GM12892 (cell line): ENCODE measurements around the gene TSC1. TPM values are rescaled to one million over a fixed set of nuclear protein-coding genes. Genes with fewer than 3 reads are reported as not detected.
A peak's percentile ranks its signal among the peaks of the same experiment; 100 is the strongest.
"Not testable (repeated sequence)": the region's sequence is repeated elsewhere in the genome, so short reads cannot be mapped to it uniquely, and the experiment has no call there.

Experiments
- DNase-seq: peaks from one replicate; pipeline ENCODE4 v3.0.0; 2011; ENCODE audit not compliant: insufficient read length
- FAIRE-seq: peaks from 2 replicates; lab custom pipeline; 2011; peaks lifted over from hg19 to GRCh38; lab: Jason Lieb, UNC
- POLR2A ChIP-seq: IDR thresholded peaks from 2 replicates; pipeline ENCODE4 v1.6.1; 2011; ENCODE audit warnings: low read depth, low read length, control low read depth
- POLR2AphosphoS5 ChIP-seq: IDR thresholded peaks from 2 replicates; pipeline ENCODE4 v1.6.1; 2011; ENCODE audit warnings: low read depth, low read length, control low read depth
- TAF1 ChIP-seq: IDR thresholded peaks from 2 replicates; pipeline ENCODE4 v1.6.1; 2011; ENCODE audit warnings: low read depth, mild to moderate bottlenecking, control low read depth, low read length, borderline replicate concordance
- polyA plus RNA-seq: library from polyadenylated mRNA; unstranded; fragments of >200 nt; gene quantifications from one replicate; pipeline ENCODE4 v1.2.1, GENCODE V29; 2012; ENCODE audit warnings: missing spikeins, inconsistent platforms; ENCODE audit not compliant: missing spikeins

TSC1 gene
- 17.0 TPM for polyA plus RNA-seq

DNA sequence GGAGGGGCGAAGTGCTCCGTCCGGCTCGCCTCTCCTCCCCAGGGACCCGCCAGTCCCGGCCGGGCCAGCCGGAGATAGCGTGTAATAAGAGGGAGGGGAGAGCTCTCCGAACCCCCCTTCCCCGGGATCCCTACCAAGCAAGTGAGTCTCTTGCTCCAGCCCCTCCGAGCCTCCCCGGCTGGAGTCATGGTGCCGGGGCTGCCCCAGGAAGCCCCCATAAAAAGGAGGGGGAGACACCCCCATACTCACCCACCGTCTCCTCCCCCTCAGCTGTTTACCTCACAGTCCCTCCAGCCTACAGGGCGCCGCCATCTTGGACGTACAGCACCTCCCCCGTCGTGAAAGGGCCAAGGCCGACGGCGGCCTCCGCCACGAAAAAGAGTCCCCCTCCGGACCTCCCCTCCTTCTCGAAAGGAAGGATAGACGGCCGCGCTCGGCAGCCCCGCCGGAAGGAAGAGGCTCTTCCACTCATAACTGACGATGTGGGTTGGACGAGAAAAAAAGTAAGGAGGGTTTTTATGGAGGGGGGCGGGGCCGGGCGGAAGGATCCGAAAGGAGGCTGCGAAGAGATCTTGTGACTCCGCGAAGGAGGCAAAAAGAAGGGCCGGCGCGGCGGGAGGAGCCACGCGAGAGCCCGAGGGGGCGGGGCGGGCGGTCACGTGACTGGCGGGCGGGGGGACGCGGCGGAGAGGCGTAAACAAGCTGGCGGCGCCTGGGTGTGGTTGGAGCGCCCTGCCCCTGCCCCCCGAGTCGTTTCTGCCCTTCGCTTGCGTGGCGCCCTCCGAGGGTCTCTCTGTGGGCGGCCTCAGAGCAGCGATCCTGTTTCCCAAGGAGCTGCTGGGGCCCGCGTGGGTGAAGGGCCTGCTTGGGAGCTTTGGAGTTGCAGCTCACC lies at the start of gene TSC1:
Gene TSC1 (minus strand): TSS at position 323 of the 892 bp plus-strand sequence. CDS start 15,744 bp downstream, outside the sequence.
- FAIRE-seq (peak; percentile 88), DNase-seq (peak; percentile 86)
- TF ChIP-seq POLR2A (peak; percentile 74), TAF1 (peak; percentile 100), POLR2AphosphoS5 (peak; percentile 62; the same call in 1 of the 2 replicates)

DNA sequence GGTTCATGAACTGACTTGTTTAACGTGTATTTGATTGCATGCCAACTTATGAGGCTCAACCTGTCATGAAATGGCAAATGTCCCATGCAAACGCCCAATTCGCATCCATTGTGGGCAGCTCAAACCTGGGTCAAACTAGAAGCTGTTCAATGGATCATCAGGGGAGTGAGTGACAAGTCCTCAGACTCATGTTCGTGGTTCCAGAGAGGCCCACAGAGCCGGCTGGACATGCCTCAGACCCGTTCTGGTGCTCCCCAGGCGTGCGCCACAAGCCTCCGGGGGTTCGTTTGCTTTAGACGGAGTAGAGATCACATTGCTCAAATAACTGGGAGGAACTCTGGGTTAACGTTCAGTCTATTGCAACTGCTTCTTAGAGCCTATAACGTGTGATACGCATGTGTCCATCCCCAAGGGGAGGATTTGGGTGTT lies 49.1 kb upstream of the TSC1 start:
- FAIRE-seq (no peak), DNase-seq (no peak)
- no peak for TF ChIP-seq POLR2AphosphoS5
- no peak for TF ChIP-seq POLR2A
- no peak for TF ChIP-seq TAF1

DNA sequence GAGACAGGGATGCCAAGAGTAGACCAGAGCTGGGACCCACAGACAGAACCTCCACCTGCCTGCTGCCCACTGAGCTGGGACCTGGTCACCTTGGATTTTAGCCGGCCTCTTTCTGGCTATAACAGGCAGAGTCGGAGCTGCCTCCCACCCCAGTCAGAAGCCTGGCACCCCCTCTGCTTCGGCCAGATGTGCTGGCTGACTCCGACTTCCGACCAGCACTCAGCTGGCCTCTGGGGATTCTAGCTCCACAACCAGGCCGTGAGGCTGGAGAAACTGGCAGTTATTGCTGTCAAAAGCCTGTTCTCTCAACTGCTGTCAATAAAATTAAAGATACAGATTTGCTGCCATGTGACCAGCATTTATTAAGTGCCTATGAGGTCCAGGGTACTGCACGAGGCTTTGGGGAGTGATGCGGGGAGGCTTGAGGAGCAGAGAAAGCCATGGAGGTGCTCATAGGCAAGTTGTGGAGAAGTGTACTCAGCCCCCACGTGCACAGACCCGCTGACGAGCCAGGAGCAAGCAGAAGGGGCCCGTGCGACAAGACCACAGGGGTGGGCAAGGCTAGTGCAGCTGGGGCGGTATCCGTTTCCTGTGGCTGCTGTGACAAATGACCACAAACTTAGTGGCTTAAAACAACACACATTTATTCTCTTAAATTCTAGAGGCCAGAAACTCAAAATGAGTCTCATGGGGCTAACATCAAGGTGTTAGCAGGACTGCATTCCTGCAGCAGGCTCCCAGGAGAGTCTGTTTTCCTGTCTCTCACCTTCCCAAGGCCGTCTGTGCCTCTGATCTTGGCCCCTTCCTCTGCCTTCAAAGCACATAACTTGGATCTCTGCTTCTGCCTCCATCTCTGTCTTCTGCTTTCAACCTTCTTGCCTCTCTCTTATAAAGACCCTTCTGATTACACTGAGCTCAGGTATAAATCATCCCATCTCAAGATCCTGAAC lies 47.2 kb upstream of the TSC1 start:
- TF ChIP-seq POLR2AphosphoS5, result no peak
- TF ChIP-seq TAF1, result no peak
- TF ChIP-seq POLR2A, result no peak
- DNase-seq (no peak), FAIRE-seq (no peak)

DNA sequence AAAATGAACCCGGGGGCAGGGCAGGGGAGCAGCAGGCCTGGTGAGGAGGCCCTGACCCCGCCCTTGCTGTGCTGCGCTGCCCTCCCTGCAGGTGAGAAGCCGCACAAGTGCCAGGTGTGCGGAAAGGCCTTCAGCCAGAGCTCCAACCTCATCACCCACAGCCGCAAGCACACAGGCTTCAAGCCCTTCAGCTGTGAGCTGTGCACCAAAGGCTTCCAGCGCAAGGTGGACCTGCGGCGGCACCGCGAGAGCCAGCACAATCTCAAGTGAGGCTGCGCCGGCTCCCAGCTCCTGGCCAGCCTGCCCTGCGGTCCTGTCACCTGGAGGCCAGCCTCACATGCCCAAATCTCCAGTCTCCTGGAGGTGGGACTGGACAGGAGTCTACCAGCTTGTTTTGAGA lies 46.4 kb upstream of the TSC1 start:
- DNase-seq, result no peak
- no peak for FAIRE-seq
- no peak for TF ChIP-seq POLR2AphosphoS5

DNA sequence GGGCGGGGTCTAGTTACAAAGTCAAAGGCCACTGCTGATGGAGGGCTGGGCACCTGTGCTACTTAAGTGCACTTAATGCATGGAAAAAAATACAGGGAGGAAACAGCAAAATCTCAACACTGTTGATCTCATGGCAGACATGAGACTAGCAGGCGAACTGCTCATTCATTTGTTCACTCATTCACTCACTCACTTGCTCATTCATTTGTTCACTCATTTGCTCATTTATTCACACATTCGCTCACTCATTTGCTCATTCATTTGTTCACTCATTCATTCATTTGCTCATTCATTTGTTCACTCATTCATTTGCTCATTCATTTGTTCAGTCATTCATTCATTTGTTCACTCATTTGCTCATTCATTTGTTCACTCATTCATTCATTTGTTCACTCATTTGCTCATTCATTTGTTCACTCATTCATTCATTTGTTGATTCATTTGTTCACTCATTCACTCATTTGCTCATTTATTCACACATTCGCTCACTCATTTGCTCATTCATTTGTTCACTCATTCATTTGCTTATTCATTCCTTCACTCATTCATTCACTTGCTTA lies 45.7 kb upstream of the TSC1 start:
- FAIRE-seq, DNase-seq: not testable (repeated sequence)

DNA sequence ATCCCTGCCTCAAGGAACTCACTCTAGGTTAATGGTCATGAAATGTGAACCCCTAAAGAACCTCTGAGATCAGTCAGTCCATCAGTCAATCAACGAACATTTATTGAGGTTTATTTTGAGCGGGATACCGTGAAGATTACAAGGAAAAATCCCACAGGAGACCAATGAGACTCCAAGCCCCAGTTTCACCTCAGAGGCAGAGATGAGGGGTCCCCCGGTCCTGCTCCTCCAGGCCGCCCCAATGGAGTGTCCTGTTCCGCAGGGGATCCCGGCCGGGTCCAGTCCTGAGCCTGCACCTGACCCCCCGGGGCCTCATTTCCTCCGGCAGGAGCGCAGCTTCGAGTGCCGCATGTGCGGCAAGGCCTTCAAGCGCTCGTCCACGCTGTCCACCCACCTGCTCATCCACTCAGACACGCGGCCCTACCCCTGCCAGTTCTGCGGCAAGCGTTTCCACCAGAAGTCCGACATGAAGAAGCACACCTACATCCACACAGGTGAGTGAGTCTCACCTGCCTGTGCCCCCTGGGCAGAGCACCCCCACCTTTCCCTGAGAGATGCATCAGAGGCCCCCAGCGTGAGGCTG lies 45.1 kb upstream of the TSC1 start:
- TF ChIP-seq POLR2A (no peak), POLR2AphosphoS5 (no peak)
- FAIRE-seq (no peak), DNase-seq (no peak)

DNA sequence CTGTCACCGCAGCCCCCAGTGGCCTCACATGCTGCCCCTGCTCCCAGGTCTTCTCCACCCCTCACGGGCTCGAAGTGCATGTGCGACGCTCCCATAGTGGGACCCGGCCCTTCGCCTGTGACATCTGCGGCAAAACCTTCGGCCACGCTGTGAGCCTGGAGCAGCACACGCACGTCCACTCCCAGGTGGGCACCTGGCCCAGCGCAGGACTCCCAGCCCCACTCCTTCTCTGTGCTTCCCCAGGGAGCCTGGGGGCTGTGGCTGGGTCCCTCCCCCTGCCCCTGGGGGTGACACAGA lies 44.5 kb upstream of the TSC1 start:
- FAIRE-seq (no peak), DNase-seq (no peak)
- TF ChIP-seq POLR2A (no peak), POLR2AphosphoS5 (no peak)

DNA sequence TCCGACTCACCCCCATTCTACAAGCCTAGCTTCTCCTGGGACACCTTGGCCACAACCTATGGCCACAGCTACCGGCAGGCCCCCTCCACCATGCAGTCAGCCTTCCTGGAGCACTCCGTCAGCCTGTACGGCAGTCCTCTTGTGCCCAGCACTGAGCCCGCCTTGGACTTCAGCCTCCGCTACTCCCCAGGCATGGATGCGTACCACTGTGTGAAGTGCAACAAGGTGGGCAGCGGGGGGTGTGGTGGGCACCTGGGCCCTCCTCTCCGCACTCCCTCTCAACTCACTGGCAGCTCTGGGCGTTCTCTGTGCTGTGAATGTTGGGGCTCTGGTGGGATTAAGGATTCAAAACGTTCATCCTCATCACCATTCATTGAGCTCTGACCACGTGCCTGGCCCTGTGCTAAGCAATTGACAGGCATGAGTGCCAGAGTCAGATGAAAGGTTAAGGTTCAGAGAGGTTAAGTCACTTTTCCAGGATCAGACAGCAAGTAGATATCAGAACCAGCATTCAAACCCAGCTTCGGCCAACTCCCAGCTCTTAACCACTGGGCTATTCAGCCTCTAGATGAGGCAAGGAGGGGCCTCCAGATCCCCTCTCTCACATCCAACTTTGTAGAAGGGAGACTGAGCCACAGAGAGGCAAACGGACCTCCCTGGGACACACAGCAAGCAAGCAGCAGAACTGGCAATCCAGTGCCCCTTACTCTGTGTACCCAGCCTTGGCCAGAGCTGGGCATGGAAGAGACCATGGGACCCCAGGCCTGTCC lies 44.0 kb upstream of the TSC1 start:
- no peak for FAIRE-seq
- TF ChIP-seq POLR2AphosphoS5 (no peak), TAF1 (no peak), POLR2A (no peak)
- DNase-seq, result no peak

DNA sequence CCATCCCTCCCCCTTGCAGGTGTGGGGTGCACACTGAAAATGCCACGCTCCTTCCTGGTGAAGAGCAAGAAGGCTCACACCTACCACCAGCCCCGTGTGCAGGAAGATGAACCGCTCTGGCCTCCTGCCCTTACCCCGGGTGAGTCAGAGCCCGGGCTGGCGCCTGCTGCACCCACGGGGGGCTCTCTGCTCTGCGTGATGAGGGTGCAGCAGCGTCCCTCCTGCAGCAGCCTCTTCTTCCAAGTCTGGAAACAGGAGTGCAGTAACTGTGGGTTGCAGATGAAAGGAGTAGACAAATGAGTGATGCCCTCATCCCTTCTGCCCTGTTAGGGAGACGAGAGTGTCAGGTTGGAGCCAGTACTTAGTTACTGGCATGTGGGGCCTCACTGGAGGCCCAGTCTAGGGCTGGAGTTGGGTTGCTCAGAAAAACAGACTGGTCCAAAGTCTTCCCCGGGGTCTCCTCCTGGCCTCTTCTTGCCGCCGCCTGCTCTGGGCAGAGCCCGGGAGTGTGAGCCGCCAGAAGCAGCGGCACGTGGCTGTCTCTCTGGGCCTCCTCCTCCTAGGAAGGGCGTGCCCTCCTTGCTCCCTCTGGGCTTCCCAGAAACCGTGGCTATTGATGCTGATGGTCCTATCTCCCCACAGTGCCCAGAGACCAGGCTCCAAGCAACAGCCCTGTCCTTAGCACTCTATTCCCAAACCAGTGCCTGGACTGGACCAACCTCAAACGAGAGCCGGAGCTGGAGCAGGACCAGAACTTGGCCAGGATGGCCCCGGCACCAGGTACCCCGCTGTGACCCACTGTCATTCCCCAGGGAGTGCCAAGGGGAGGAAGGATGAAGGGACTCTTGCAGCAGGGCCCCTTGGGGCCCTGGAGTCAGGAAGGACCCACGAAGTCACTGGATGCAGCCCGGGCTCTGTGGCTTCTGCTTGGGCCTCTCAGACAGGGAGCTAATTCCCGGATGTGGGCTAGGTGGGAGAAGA lies 42.5 kb upstream of the TSC1 start:
- FAIRE-seq, result no peak
- TF ChIP-seq POLR2A (no peak), TAF1 (no peak), POLR2AphosphoS5 (no peak)
- DNase-seq, result no peak

DNA sequence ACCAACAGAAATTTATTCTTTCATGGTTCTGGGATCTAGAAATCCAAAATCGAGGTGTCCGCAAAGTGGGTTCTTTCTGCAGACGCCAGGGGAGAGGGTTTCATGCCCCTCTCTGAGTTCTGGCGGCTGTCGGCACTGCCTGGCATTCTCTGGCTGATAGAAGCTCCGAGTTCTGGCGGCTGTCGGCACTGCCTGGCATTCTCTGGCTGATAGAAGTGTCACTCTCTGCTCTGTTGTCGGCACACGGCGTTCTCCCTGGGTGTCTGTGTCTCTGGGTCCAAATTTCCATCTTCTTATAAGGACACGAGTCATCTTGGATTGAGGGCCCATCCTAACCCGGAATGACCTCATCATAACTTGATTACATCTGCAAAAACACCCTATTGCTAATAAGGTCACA lies 41.7 kb upstream of the TSC1 start:
- TF ChIP-seq POLR2AphosphoS5, result no peak
- no peak for TF ChIP-seq POLR2A
- TF ChIP-seq TAF1, result no peak
- FAIRE-seq (no peak), DNase-seq (no peak)
